Breast epithelium (tissue), 3 donors: ENCODE data around the gene KCNK5.

Experiments used
- POLR2A ChIP-seq: fragments of 450-650 bp; IDR thresholded peaks from one replicate; pipeline ENCODE4 v1.6.1; 2016; ENCODE audit warnings: antibody characterized with exemption, mild to moderate bottlenecking, moderate library complexity
- POLR2AphosphoS5 ChIP-seq, 3 donors: sonication (generic); formaldehyde crosslinking; IDR thresholded peaks; one replicate each; pipeline ENCODE4 v1.6.1; 2017; ENCODE audit warnings: antibody characterized with exemption in 3 of 3
- TF ChIP-seq, protein P1 (sequence below), 3 donors: fragments of 450-650 bp; IDR thresholded peaks; one replicate each; pipeline ENCODE4 v1.5.1; 2016 to 2017; ENCODE audit warnings: antibody characterized with exemption in 3 of 3, mild to moderate bottlenecking in 3 of 3, moderate library complexity in 3 of 3

DNA sequence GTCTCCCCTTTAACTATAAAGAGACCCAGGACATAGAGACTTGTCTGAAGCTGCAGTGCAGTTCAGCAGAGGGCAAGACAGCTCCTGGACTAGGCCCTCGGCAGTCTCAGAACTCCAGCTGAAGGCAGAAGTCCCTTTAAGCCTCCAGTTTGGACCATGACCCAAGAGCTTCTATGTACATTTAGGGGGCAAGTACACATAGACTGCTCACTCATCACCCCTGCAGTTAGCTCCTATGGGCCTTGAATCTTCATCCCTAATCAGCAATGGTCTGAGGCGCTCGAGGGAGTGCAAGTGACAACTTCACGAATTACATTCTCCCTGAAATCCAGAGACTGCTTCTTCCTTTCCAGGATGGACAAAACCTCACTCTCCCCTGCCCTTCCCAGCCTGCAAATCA, 47.4 kb downstream of the KCNK5 start:
- TF ChIP-seq, protein P1, sequence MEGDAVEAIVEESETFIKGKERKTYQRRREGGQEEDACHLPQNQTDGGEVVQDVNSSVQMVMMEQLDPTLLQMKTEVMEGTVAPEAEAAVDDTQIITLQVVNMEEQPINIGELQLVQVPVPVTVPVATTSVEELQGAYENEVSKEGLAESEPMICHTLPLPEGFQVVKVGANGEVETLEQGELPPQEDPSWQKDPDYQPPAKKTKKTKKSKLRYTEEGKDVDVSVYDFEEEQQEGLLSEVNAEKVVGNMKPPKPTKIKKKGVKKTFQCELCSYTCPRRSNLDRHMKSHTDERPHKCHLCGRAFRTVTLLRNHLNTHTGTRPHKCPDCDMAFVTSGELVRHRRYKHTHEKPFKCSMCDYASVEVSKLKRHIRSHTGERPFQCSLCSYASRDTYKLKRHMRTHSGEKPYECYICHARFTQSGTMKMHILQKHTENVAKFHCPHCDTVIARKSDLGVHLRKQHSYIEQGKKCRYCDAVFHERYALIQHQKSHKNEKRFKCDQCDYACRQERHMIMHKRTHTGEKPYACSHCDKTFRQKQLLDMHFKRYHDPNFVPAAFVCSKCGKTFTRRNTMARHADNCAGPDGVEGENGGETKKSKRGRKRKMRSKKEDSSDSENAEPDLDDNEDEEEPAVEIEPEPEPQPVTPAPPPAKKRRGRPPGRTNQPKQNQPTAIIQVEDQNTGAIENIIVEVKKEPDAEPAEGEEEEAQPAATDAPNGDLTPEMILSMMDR (IDR thresholded peaks at IDR 0.05): no peak
- TF ChIP-seq POLR2A (no peak), POLR2AphosphoS5 (IDR thresholded peaks at IDR 0.05) (no peak)
